Uterus (tissue), 4 donors: ENCODE data around the gene SYN1. TPM values are rescaled to one million over a fixed set of nuclear protein-coding genes. Genes with fewer than 3 reads are reported as not detected.
A peak's percentile ranks its signal among the peaks of the same experiment; 100 is the strongest.

Experiments used
- DNase-seq, 2 donors: peaks; one replicate each; pipeline ENCODE4 v3.0.0-alpha.2; 2019 to 2020
- H3K27ac ChIP-seq, 2 donors: fragments of 200-600 bp; sonication (generic); 1 replicate in 1 of 2; 2 replicates in 1 of 2; pipeline ENCODE4 v1.5.1; 2016 to 2018
- H3K27me3 ChIP-seq, 2 donors: fragments of 200-600 bp; sonication (generic); one replicate each; pipeline ENCODE4 v1.5.1; 2018 to 2019; ENCODE audit warnings: control low read depth in 1 of 2
- H3K36me3 ChIP-seq, 2 donors: fragments of 200-600 bp; sonication (generic); one replicate each; pipeline ENCODE4 v1.5.1; 2019; ENCODE audit warnings: control low read depth in 1 of 2
- H3K4me1 ChIP-seq, 2 donors: fragments of 200-600 bp; sonication (generic); one replicate each; pipeline ENCODE4 v1.5.1; 2018 to 2019; ENCODE audit warnings: control low read depth in 1 of 2
- H3K4me3 ChIP-seq, 2 donors: fragments of 200-600 bp; sonication (generic); 1 replicate in 1 of 2; 2 replicates in 1 of 2; pipeline ENCODE4 v1.5.1; 2018 to 2019; ENCODE audit warnings: mild to moderate bottlenecking in 1 of 2
- H3K9me3 ChIP-seq, 2 donors: fragments of 200-600 bp; sonication (generic); one replicate each; pipeline ENCODE4 v1.5.1; 2019; ENCODE audit warnings: control low read depth in 1 of 2
- POLR2A ChIP-seq, 2 donors: fragments of 450-650 bp; IDR thresholded peaks; one replicate each; pipeline ENCODE4 v1.6.1; 2016; ENCODE audit warnings: antibody characterized with exemption in 2 of 2, mild to moderate bottlenecking in 1 of 2, moderate library complexity in 1 of 2
- intact Hi-C: fragments of 100-400 bp; cut with DNase I; formaldehyde crosslinking; loops from one replicate; pipeline ENCODE4 v1.15.1; 2023; ENCODE audit warnings: low total_unique reads
- total RNA-seq, 4 donors: library from RNA; depleted of rRNA in 3 of 4; stranded (reverse); fragments of >200 nt in 3 of 4; gene quantifications; one replicate each; pipeline versions ENCODE4 v1.1.0 to v1.2.4, GENCODE V29; 2014 to 2023
- TF ChIP-seq, protein P1 (sequence below), 4 experiments: fragments of 200-600 bp in 2 of 4; fragments of 450-650 bp in 2 of 4; sonication (generic) in 2 of 4; IDR thresholded peaks; one replicate each; pipeline ENCODE4 v1.5.1; 2016 to 2019; ENCODE audit warnings: antibody characterized with exemption in 4 of 4, mild to moderate bottlenecking in 2 of 4, moderate library complexity in 1 of 4
- donor health status: DM: yes; HTN: yes; CAD: no.

The SYN1 gene
- total RNA-seq, 4 donors from 2014 or later: 1.2 to 1.5 TPM; not detected in 2

DNA sequence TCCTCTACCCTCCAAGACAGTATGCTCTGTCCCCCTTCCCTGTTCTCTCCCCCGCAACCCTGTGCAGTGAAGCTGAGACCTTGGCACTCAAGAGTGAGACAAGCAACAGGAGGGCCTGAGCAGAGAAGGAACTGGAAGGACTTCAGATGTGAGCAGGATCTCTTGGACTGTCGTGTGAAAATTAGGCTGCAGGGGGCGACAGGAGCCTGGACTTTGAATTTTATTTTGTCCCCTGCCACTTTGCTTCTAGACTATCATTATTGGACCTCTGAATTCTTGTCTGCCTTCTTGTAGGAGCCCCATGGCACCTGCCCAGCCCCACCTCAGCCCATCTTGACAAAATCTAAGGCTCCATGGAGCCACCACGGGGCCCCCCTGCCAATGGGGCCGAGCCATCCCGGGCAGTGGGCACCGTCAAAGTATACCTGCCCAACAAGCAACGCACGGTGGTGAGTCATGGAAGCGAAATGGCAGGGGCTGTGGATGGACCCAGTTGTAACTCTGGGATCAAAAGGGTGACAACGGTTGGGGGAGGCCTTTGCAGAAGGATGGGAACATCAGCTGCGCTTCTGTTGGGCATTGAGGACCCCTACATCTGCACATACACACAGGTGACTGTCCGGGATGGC lies 56.9 kb downstream of the SYN1 start:
- Histone ChIP-seq H3K9me3 (no peaks in the 10 kb centered on the region), H3K4me3 (no peak overlapping the region), H3K27ac (no peak overlapping the region), H3K27me3 (no peaks in the 10 kb centered on the region), H3K36me3 (no peaks in the 10 kb centered on the region), H3K4me1 (no peaks in the 10 kb centered on the region)
- intact Hi-C loops: no loop called here
- no peak for TF ChIP-seq POLR2A (IDR thresholded peaks at IDR 0.05)
- TF ChIP-seq, protein P1, sequence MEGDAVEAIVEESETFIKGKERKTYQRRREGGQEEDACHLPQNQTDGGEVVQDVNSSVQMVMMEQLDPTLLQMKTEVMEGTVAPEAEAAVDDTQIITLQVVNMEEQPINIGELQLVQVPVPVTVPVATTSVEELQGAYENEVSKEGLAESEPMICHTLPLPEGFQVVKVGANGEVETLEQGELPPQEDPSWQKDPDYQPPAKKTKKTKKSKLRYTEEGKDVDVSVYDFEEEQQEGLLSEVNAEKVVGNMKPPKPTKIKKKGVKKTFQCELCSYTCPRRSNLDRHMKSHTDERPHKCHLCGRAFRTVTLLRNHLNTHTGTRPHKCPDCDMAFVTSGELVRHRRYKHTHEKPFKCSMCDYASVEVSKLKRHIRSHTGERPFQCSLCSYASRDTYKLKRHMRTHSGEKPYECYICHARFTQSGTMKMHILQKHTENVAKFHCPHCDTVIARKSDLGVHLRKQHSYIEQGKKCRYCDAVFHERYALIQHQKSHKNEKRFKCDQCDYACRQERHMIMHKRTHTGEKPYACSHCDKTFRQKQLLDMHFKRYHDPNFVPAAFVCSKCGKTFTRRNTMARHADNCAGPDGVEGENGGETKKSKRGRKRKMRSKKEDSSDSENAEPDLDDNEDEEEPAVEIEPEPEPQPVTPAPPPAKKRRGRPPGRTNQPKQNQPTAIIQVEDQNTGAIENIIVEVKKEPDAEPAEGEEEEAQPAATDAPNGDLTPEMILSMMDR (IDR thresholded peaks at IDR 0.05): no peak
- no peak for DNase-seq

DNA sequence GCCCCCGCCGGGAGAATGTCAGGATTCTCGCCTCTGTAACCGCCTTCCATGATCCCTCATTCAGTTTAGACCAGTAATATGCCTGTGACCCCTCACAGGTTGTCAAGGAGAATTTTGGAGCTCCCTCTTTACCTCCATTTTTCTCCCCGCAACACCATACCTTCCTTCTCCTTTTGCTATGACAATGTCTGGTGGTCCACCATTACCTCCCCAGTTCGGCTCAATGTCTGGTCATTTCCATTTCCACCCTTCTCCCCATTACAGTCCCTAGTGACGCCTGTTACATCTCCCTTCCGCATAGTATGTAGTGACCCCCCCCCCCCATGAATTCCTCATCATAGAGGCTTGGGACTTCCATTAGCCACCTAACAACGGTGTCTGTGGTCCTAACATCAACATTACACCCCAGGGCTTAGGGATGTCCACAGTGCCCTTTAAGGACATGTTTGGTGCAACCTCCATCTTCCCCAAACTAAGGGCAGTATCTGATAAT lies 58.0 kb downstream of the SYN1 start:
- Histone ChIP-seq H3K27me3 (no peaks in the 10 kb centered on the region), H3K27ac (peak overlapping the region; percentile 92 to 95), H3K36me3 (no peaks in the 10 kb centered on the region), H3K4me1 (no peaks in the 10 kb centered on the region), H3K4me3 (peak overlapping the region; percentile 52 to 58), H3K9me3 (no peaks in the 10 kb centered on the region)
- TF ChIP-seq POLR2A (IDR thresholded peaks at IDR 0.05): no peak
- TF ChIP-seq, protein P1 (IDR thresholded peaks at IDR 0.05): no peak
- DNase-seq: no peak
- intact Hi-C loops: no loop called here

DNA sequence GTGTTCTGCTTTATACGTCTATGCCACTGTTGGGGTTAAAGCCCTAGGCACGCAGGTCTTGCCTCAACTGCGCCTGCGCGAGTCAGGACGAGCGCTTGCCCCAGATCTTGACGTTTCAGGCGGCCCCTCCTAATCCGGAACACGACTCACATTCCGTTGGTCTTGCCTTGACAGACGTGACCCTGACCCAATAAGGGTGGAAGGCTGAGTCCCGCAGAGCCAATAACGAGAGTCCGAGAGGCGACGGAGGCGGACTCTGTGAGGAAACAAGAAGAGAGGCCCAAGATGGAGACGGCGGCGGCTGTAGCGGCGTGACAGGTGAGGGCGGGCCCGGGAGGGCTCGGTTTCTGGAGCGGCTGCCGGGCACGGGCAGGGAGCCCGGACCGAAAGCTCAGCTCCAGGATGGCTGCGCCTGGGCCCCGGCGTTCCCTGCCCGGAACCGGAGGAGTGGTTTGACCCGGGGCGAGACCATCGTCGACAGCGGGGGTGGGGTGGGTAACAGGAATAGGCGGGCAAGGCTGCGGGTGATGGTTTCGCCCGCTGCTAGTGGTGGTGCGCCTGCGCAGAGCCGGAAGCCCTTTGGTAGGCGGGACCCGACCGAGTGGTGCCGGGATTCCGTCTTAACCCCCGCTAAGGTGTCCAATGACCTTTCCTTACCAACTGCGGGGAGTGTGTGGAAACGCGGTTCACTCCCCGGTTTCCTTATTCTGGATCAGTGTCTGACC lies 58.6 kb downstream of the SYN1 start, which contains the start of gene ARAF:
ARAF (plus strand) TSS at position 272 of the 725 bp plus-strand sequence. CDS start 1,763 bp downstream, outside the sequence.
- Histone ChIP-seq H3K4me1 (no peaks in the 10 kb centered on the region), H3K4me3 (peak within 1 kb of the TSS; percentile 52 to 58), H3K9me3 (no peaks in the 10 kb centered on the region), H3K27ac (peak within 1 kb of the TSS; percentile 92 to 95), H3K27me3 (no peaks in the 10 kb centered on the region), H3K36me3 (no peaks in the 10 kb centered on the region)
- peak in 1 of 2 donors; percentile 67 for TF ChIP-seq POLR2A (IDR thresholded peaks at IDR 0.05)
- TF ChIP-seq, protein P1 (IDR thresholded peaks at IDR 0.05): peak in 1 of 4 experiments; percentile 23
- DNase-seq: peak; percentile 96 to 98
- intact Hi-C loops: no loop called here

DNA sequence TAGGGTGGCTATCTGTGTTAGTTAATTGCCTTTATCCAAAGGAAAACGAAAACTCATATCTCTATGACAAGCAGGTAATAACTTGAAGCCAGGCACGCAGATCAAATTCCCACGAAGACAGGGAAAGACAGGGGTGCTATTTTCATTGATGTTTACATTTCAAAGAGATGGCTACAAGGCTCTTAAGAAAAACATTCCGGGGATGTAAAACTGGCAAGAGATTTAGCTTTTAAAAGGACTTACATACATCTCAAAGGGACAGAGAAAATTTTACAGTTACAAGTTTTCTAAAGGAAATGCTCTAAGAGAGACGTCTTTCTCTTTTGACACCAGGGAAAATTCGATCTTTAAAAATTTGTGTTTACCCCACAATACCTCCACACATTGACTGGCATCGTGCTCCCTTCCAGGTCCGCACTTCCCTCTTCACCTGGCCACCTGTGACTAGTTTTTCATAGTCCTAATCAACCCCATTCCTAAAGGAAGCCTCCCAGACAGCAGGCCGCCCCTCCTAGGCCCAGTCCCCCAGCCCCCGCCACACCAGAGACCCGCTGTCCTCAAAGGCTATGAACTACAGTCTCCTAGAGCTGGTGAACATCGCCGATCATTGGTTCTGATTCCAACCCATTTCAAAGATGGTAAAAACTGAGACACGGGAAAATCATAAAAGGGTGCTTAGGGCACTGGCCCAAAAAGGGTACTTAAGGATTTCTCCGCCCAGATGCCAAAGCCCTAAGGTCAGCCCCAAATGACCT lies 59.3 kb downstream of the SYN1 start:
- no peaks in the 10 kb centered on the region for H3K4me1 ChIP-seq

More for the DNA sequence above, 59.3 kb downstream of the SYN1 start:
- no peaks in the 10 kb centered on the region for H3K9me3 ChIP-seq
- no peaks in the 10 kb centered on the region for H3K27me3 ChIP-seq
- no peak for TF ChIP-seq POLR2A (IDR thresholded peaks at IDR 0.05)
- TF ChIP-seq, protein P1 (IDR thresholded peaks at IDR 0.05): no peak
- H3K4me3 ChIP-seq: peak overlapping the region; percentile 52 to 58
- no peaks in the 10 kb centered on the region for H3K36me3 ChIP-seq
- H3K27ac ChIP-seq: peak overlapping the region; percentile 71 to 95
- intact Hi-C loops: no loop called here
- no peak for DNase-seq
